ENCODE data around the gene CCDC61. TPM values are rescaled to one million over a fixed set of nuclear protein-coding genes. Genes with fewer than 3 reads are reported as not detected.

CCDC61 gene
- total and polyA plus RNA-seq, 2 donors (not counting 1 experiment from before 2014, with no cell fraction given) = 20.6 to 30.1 TPM

DNA sequence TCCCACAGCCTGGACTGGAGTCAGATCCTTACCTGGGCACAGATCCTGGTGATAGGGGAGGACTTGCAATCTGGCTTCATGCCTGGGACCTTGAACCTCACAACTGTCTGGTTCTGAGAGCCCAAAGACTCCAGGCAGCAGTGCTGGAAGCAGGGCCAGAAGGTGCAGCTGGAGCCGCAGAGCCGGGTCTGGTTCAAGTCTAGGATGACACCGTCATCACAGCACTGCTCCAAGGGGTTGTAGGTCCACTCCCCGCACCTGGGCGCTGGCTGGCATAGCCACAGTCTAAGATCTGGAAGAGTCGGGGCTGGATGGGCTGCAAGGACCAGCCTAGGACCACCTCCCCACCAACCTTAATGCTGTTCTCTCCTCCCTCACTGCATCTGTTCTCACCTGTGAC, 44.9 kb downstream of the CCDC61 start:
- H3K4me3 Mint-ChIP-seq = no peak overlapping the region
- Histone ChIP-seq H3K79me2 (ENCODE audit: control insufficient read depth, insufficient read depth, low read length) (no peaks in the 10 kb centered on the region), H3K4me3 (ENCODE audit: control extremely low read depth in 1 of 5, extremely low read depth in 1 of 5, insufficient read depth in 1 of 5, low read depth in 2 of 5, low read length in 4 of 5) (no peak overlapping the region), H3K9ac (ENCODE audit: low read length) (no peak overlapping the region), H3K27ac (ENCODE audit: low read length in 2 of 2) (no peak overlapping the region), H3K4me2 (replicated peaks; ENCODE audit: low read depth, low read length, poor library complexity, severe bottlenecking) (no peak overlapping the region), H2AFZ (ENCODE audit: insufficient read depth, low read depth, low read length, poor library complexity, severe bottlenecking) (no peak overlapping the region), H4K20me1 (ENCODE audit: control insufficient read depth, insufficient read depth, low read length, poor library complexity, severe bottlenecking) (no peaks in the 10 kb centered on the region), H3K36me3 (replicated peaks in 1 of 2; ENCODE audit: control extremely low read depth in 1 of 2, control insufficient read depth in 1 of 2, extremely low read depth in 1 of 2, insufficient read depth in 2 of 2, low read length in 1 of 2) (no peaks in the 10 kb centered on the region), H3K4me1 (ENCODE audit: control insufficient read depth in 2 of 2, insufficient read depth in 2 of 2, low read length in 2 of 2) (no peaks in the 10 kb centered on the region), H3K27me3 (replicated peaks in 1 of 4; ENCODE audit: control extremely low read depth in 1 of 4, control insufficient read depth in 3 of 4, insufficient read depth in 4 of 4, low read length in 3 of 4) (peaks cover 0 to 14% (median 9%) of the 10 kb centered on the region in 4 experiments), H3K9me3 (ENCODE audit: control extremely low read depth in 1 of 3, control insufficient read depth in 2 of 3, insufficient read depth in 1 of 3, low read length in 2 of 3) (peaks cover 0 to 4% (median 0%) of the 10 kb centered on the region in 3 donors)
- intact Hi-C loops (cut with micrococcal nuclease) = no loop called here
- no peaks in the 10 kb centered on the region for H3K4me1 Mint-ChIP-seq
- H3K27me3 Mint-ChIP-seq = peaks cover 56% of the 10 kb centered on the region
- DNase-seq (no peak), ATAC-seq (ENCODE audit: low read depth) (no peak)
- CTCF ChIA-PET = interaction anchor here (1.5 kb wide), 1 partner anchor 11 kb away, joined by 8 read pairs; no protein-coding TSS in a partner anchor
- no peak for TF ChIP-seq EZH2 (IDR thresholded peaks at IDR 0.05; ENCODE audit: borderline replicate concordance, insufficient read depth, low read depth, low read length, poor library complexity, severe bottlenecking)
- TF ChIP-seq, protein P1, sequence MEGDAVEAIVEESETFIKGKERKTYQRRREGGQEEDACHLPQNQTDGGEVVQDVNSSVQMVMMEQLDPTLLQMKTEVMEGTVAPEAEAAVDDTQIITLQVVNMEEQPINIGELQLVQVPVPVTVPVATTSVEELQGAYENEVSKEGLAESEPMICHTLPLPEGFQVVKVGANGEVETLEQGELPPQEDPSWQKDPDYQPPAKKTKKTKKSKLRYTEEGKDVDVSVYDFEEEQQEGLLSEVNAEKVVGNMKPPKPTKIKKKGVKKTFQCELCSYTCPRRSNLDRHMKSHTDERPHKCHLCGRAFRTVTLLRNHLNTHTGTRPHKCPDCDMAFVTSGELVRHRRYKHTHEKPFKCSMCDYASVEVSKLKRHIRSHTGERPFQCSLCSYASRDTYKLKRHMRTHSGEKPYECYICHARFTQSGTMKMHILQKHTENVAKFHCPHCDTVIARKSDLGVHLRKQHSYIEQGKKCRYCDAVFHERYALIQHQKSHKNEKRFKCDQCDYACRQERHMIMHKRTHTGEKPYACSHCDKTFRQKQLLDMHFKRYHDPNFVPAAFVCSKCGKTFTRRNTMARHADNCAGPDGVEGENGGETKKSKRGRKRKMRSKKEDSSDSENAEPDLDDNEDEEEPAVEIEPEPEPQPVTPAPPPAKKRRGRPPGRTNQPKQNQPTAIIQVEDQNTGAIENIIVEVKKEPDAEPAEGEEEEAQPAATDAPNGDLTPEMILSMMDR (IDR thresholded peaks at IDR 0.05) = no peak
- no peak overlapping the region for H3K27ac Mint-ChIP-seq
- no peaks in the 10 kb centered on the region for H3K9me3 Mint-ChIP-seq (ENCODE audit: insufficient read depth)
- WGBS (ENCODE audit: insufficient coverage) = 93% methylated on average over 5 of the region's 6 CpGs
- POLR2A ChIA-PET = no interaction called here

DNA sequence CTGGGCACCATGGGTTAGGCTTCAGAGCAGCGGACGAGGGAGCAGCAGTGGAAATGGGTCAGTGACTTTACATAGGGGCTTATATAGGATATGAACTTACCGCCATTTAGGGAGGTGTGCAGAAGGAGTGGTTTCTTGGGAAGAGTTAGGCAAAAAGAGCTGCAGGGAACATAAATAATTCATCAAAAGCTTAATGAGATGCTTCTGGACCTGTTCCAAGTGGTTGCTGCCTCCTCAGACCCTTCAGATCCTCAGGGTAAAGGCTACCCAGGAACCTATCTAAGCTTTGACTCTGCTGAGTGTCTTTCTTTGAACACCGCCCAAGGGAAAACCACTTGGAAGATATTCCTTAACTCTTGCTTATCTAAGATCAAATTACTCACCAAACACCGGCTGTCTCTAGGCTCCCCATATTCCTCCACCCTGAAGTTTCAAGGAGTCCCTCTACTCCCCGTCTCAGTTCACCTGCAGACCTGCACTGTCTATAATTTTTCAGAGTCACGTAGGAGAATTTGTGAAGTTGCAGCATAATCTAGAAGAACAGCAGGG, 45.8 kb downstream of the CCDC61 start, which contains the start of gene IGFL4:
Gene IGFL4 (minus strand): TSS at position 51 of the 549 bp plus-strand sequence. CDS start 40 bp downstream, at position 11.
- Histone ChIP-seq H3K27me3 (replicated peaks in 1 of 4; ENCODE audit: control extremely low read depth in 1 of 4, control insufficient read depth in 3 of 4, insufficient read depth in 4 of 4, low read length in 3 of 4) (peaks cover 0 to 14% (median 9%) of the 10 kb centered on the region in 4 experiments), H2AFZ (ENCODE audit: insufficient read depth, low read depth, low read length, poor library complexity, severe bottlenecking) (no peak within 1 kb of the TSS), H3K27ac (ENCODE audit: low read length in 2 of 2) (no peak within 1 kb of the TSS), H3K9me3 (ENCODE audit: control extremely low read depth in 1 of 3, control insufficient read depth in 2 of 3, insufficient read depth in 1 of 3, low read length in 2 of 3) (peaks cover 0 to 4% (median 0%) of the 10 kb centered on the region in 3 donors), H4K20me1 (ENCODE audit: control insufficient read depth, insufficient read depth, low read length, poor library complexity, severe bottlenecking) (no peaks in the 10 kb centered on the region), H3K4me3 (ENCODE audit: control extremely low read depth in 1 of 5, extremely low read depth in 1 of 5, insufficient read depth in 1 of 5, low read depth in 2 of 5, low read length in 4 of 5) (no peak within 1 kb of the TSS), H3K36me3 (replicated peaks in 1 of 2; ENCODE audit: control extremely low read depth in 1 of 2, control insufficient read depth in 1 of 2, extremely low read depth in 1 of 2, insufficient read depth in 2 of 2, low read length in 1 of 2) (no peaks in the 10 kb centered on the region), H3K9ac (ENCODE audit: low read length) (no peak within 1 kb of the TSS), H3K79me2 (ENCODE audit: control insufficient read depth, insufficient read depth, low read length) (no peaks in the 10 kb centered on the region), H3K4me1 (ENCODE audit: control insufficient read depth in 2 of 2, insufficient read depth in 2 of 2, low read length in 2 of 2) (no peaks in the 10 kb centered on the region), H3K4me2 (replicated peaks; ENCODE audit: low read depth, low read length, poor library complexity, severe bottlenecking) (no peak within 1 kb of the TSS)
- WGBS (ENCODE audit: insufficient coverage) = 89% methylated on average over 5 of the region's 7 CpGs
- Mint-ChIP-seq H3K4me1 (no peaks in the 10 kb centered on the region), H3K4me3 (no peak within 1 kb of the TSS), H3K27me3 (peaks cover 60% of the 10 kb centered on the region), H3K27ac (no peak within 1 kb of the TSS), H3K9me3 (ENCODE audit: insufficient read depth) (no peaks in the 10 kb centered on the region)
- ChIA-PET POLR2A (no interaction called here), CTCF (interaction anchor here (0.7 to 1.5 kb wide), 2 partner anchors 12 to 850 kb away, joined by 5 to 8 read pairs; no protein-coding TSS in a partner anchor)
- DNase-seq (no peak), ATAC-seq (ENCODE audit: low read depth) (no peak)
- intact Hi-C loops (cut with micrococcal nuclease) = no loop called here
- no peak for TF ChIP-seq EZH2 (IDR thresholded peaks at IDR 0.05; ENCODE audit: borderline replicate concordance, insufficient read depth, low read depth, low read length, poor library complexity, severe bottlenecking)
- TF ChIP-seq, protein P1 (IDR thresholded peaks at IDR 0.05) = no peak

Measured in B cell (primary cell).